EL (cell line): ENCODE results near the gene LTC4S.
"Not testable (repeated sequence)": the region's sequence is repeated elsewhere in the genome, so short reads cannot be mapped to it uniquely, and the experiment has no call there.

Experiments
- DNase-seq: peaks from one replicate; pipeline ENCODE4 v3.0.0-alpha.2; 2016

The LTC4S gene

GRCh38 chr5:179769796-179770195 is 24.0 kb upstream of the LTC4S start:
- DNase-seq: no peak

GRCh38 chr5:179771311-179771895 is 22.4 kb upstream of the LTC4S start:
- DNase-seq: no peak

- DNase-seq: no peak
Observed at GRCh38 chr5:179772351-179772750, 21.4 kb upstream of the LTC4S start.

DNA sequence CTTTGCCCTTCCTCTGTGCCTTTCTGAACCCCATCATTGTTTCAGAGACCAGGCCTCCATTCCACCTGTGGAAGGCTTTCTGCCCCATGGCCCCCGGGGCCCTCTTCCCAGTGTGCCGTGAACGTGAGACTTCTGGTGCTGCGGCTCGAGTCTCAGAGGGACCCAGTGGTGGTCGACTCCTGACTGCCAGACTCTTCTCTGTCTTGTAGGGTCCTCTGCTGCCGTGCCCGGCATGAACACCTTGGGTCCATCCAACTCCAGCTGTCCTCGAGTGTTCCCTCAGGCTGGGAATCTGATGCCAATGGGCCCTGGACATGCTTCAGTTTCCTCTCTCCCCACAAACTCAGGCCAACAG is 20.1 kb upstream of the LTC4S start:
- DNase-seq: no peak

- no peak for DNase-seq
Observed at GRCh38 chr5:179774442-179774841, 19.3 kb upstream of the LTC4S start.

GRCh38 chr5:179776411-179776938 is 17.3 kb upstream of the LTC4S start:
- no peak for DNase-seq

- DNase-seq: no peak
Observed at GRCh38 chr5:179777456-179777855, 16.3 kb upstream of the LTC4S start.

GRCh38 chr5:179777909-179778308 is 15.9 kb upstream of the LTC4S start:
- no peak for DNase-seq

GRCh38 chr5:179778591-179778990 is 15.2 kb upstream of the LTC4S start:
- no peak for DNase-seq

DNA sequence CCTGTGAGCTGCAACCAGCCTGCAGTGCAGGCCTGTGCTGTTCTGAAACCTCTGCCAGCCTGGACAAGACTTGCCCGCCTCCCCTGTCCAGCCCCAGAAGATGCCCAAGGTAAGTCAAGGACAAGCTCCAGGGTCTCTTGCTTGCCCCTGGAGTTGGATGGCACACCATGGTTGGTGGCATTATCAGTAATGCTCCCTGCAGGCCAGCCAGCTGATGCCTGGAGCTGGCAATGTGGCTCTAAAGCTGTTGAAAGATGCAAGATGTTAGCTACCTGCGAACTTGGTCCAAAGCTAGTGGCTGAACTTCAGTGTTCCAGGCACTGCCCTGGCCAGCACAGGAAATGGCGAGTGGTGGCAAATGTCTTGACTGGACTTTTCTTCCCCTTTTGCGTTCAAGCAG is 14.0 kb upstream of the LTC4S start:
- no peak for DNase-seq

DNA sequence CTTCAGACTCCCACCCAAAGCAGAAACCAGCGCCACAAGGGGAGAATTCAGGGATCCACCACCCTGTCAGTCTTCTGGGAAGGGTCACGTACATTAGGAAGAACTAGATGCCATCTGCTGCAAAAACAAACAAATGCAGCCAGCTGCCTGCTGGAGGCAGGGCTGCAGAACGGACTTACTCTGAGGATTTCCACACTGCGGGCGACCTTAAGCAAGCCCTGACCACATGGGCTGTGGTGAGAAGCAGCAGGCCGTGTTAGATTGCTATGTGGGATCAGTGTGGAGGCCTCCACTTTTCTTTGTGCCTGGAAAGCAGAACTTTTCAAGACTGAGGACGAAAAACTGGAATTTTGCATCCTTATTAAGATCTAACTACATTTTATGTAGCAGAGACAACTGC is 13.4 kb upstream of the LTC4S start:
- DNase-seq: no peak

DNA sequence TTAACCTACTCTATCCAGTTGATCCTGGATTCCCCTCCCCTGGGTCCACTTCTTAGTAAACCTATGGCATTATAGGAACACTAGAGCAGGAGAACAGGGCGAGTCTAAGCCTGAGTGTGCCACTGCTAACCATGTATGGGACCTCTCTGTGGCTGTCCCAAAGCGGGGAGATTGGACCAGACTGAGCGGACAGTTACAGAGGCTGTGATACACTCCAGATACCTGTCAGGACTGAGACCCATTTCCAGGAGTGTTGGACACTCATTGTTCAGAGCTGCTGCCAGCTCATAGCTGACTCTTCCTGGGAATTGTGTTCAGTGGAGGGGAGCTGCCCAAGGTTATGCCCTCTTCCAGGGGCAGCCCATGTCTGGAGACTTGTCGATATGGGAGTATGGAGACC is 11.9 kb upstream of the LTC4S start:
- DNase-seq: no peak

GRCh38 chr5:179783128-179783527 is 10.7 kb upstream of the LTC4S start:
- no peak for DNase-seq

GRCh38 chr5:179786861-179787260 is 6.9 kb upstream of the LTC4S start:
- DNase-seq: no peak

DNA sequence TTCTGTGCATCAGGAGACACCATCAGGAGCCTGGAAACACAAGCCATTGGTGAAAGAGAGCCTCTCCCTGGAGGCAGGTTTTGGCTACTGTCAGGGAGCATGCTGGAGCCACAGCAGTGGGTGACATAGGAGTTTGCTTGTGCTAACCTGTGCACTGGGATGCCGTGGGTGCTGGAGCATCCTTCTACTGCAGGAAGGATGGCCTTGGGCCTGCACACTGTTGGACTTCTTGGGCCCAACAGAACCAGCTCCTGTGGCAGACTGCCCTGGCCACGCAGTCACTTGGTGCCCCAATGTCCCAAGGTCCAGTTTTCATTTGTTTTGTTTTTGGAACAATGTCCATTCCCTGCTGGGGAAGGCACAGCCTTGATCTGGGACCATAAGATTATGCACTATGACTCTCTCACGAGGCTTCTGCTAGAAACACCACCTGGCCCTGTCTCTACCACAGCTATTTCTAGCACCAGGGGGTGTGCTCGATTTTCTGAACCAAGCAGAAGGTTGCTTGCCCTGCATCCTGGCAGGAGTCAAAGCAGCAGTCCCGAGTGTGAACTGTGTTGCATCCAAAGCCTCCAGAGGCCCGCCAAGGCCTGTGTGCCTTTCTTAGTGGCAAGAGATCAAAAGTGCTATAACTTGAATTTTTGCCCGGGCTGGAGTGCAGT is 5.5 kb upstream of the LTC4S start:
- no peak for DNase-seq

- not testable (repeated sequence) for DNase-seq
Observed at GRCh38 chr5:179789278-179789677, 4.5 kb upstream of the LTC4S start.

DNA sequence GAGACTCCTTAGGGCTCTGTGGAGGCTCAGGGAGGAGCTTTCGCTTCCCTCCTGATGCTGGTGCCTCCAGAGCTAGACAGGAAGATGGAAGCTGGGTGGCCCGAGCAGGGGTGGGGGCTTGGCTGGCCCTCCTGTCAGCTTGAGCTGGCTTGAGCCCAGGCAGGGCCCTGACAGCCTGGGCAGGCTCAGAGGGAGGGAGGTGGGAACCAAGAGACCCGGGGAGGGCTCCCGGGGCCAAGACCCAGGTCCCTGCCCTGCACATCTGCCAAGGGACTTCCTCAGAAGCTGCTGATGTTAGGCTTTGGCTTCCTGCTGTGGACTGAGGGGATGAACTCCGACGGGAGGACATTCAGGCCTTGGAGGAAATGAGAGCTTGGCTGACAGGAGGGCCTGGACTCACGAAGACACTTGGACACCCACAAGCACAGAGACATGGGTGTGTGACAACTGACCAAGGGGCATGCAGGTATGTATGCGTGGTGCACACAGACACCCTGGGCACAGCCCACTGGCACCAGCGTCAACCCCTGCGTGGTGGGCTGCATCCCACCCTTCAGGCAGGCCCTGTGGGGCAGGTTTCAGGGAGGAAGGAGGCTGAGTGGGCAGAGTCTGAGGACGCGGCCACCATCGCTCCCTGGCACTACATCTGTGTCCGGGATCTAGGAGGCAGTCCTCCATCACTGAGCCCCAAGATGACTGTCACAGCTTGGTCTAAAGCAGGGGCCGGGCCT is 1.7 kb upstream of the LTC4S start:
- DNase-seq: no peak

DNA sequence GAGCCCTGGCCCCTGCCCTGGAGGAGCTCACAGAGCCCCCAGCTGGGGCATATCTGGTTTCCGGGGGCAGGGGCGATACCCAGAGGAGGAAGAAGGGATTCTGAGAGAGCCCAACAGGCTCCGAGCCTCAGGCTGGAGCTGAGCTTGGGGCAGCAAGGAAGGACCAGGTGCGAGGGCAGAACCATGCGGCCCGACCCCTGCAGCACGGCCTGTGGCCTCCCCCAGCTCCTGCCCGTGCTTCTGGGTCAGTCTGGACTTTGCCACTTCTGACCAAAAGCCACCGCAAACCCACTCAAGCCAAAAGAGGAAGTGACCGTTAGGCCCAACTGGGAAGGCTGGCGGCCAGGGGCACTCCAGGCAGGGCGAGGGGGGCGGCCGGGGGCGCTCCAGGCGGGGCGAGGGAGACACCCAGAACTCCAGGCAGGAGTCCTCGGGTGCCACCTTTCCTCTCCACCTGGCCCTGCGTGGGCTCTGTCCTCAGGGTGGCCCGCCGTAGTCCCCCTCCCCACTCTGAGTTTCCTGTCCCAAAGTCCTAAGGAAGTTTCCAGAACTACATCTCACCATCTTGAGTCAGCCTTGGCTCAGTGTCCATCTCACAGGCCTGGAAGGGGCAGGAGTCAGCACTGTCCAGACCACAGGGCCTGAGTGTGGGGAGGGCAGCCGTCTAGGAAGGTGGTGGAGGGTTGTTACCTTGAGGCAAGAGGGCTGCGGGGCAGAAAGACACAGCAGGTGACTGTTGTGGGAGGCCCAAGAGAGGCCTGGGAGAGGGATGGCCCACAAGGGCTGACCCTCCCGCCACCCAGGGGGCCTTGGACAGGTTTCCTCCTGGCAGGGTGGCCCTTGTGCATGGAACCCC is 946 bp upstream of the LTC4S start:
- no peak for DNase-seq

DNA sequence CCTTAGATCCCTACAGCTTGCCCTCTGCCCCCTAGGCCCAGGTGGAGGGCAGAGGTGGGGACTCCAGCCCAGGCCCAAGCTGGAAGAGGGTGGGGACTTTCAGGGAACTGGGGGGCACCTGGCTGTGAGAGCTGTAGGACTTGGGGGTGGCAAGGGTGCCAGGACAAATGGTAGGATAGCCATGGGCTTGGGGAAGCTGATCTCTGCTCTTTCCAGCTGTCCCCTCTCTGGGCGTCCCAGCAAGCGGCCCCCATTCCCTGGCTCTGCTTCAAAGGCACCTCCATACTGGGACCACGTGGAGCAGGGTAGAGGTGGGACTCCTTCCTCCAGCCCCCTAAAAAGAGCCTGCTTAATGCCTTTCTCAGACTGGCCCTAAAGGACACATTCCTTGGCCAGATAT is 385 bp downstream of the LTC4S start:
- DNase-seq: no peak

DNA sequence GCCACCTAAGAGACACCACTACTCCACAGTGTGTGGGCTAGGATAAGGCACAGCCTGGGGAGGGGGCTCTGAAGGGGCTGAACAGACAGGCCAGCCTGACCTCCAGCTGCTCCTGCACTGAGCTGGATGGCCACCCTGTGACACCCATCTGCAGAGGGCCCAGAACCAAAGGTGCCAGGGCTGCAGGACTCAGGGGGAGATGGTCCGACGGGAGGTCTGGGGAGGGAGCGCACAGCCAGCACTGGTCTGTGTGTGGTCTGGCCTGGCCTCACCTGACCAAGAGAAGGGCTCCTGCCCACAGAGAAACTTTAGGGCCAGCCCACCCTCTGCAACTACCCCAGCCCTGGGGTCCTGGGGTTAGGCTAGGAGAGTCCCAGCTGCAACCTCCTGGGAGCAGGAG is 789 bp downstream of the LTC4S start:
- no peak for DNase-seq

DNA sequence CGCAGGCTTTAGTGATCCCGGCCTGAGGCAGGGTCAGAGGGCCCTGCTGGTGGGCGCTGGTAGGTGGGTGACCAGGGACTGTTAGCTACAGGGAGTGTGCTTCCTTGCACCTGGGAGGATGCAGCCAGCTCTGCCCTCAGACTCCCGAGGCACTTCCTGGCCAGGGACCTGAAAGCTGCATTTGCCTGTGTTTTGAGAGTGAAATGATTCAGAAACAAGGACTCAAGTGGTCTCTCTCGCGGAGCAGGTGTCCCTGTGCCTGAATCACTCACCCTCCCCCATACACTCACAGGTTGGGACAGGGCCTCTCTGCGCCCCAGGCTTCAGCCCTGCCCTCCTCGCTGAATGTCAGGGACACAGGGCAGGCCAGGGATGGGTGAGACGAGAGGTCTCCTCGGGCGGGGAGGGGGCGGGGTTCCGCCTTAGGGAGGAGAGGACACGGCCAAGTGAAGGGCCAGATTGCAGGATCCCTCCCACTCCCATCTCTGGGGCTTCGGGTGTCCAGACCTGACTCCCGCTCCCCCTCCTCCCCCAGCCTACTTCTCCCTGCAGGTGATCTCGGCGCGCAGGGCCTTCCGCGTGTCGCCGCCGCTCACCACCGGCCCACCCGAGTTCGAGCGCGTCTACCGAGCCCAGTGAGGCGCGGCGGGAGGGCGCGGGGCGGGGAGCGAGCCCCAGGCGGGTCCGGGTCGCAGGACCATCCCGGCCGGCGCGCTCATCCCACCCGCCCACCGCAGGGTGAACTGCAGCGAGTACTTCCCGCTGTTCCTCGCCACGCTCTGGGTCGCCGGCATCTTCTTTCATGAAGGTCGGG is 1.5 kb downstream of the LTC4S start:
- peak; percentile 11 for DNase-seq
